ENCODE results near the gene MED8.

The MED8 gene

GRCh38 chr1:43334453-43335205, 55.0 kb downstream of the MED8 start:
- no peak for DNase-seq (ENCODE audit: low spot score)

Measured in GM03348 (cell line).